CD4-positive, alpha-beta T cell (primary cell): ENCODE data around the gene KRTAP10-1. TPM values are rescaled to one million over a fixed set of nuclear protein-coding genes. Genes with fewer than 3 reads are reported as not detected.
A peak's percentile ranks its signal among the peaks of the same experiment; 100 is the strongest.
"Not testable (repeated sequence)": the region's sequence is repeated elsewhere in the genome, so short reads cannot be mapped to it uniquely, and the experiment has no call there.

Experiments used
- ATAC-seq: fragments of 200-7000 bp; cut with Tn5 transposase; one replicate; pipeline ENCODE4 v1.10.0; 2022; ENCODE audit warnings: mild to moderate bottlenecking; ENCODE audit not compliant: poor library complexity
- CTCF ChIA-PET: fragments of 350-600 bp; sonication (Branson Sonifier 250); formaldehyde crosslinking; loops from one replicate; lab custom pipeline; 2021; ENCODE audit warnings: antibody characterized with exemption, inconsistent platforms; lab: Charles Lee
- POLR2A ChIA-PET: fragments of 350-600 bp; sonication (Branson Sonifier 250); formaldehyde crosslinking; loops from one replicate; lab custom pipeline; 2021; ENCODE audit warnings: antibody characterized with exemption, inconsistent platforms; lab: Charles Lee
- DNase-seq, 14 experiments: peaks; one replicate each; pipeline ENCODE4 v3.0.0-alpha.2; 2013 to 2020; ENCODE audit warnings: mixed read lengths in 2 of 14
- H3K27ac ChIP-seq, 2 donors: one replicate each; pipeline versions ENCODE4 v1.5.1 to v1.7.0; 2013; ENCODE audit warnings: low read length in 2 of 2, low read depth in 1 of 2, mild to moderate bottlenecking in 1 of 2
- H3K27me3 ChIP-seq, 2 experiments: 1 replicate in 1 of 2; 2 replicates in 1 of 2; pipeline versions ENCODE4 v1.6.1 to v1.7.0; 2013; ENCODE audit warnings: low read length in 2 of 2, control low read depth in 1 of 2, mild to moderate bottlenecking in 1 of 2, moderate library complexity in 1 of 2; ENCODE audit not compliant: insufficient read depth in 2 of 2, control insufficient read depth in 1 of 2
- H3K36me3 ChIP-seq: one replicate; pipeline ENCODE4 v1.6.1; 2013; ENCODE audit warnings: low read length, control low read depth; ENCODE audit not compliant: insufficient read depth
- H3K4me1 ChIP-seq: one replicate; pipeline ENCODE4 v1.6.1; 2013; ENCODE audit warnings: low read length, control low read depth; ENCODE audit not compliant: insufficient read depth
- H3K4me3 ChIP-seq: one replicate; pipeline ENCODE4 v1.5.1; 2013; ENCODE audit warnings: mild to moderate bottlenecking, low read length, moderate library complexity
- H3K9me3 ChIP-seq, 2 experiments: 1 replicate in 1 of 2; 2 replicates in 1 of 2; pipeline versions ENCODE4 v1.6.1 to v1.7.0; 2013; ENCODE audit warnings: low read length in 2 of 2, mild to moderate bottlenecking in 2 of 2, control low read depth in 1 of 2, moderate library complexity in 1 of 2; ENCODE audit not compliant: control insufficient read depth in 1 of 2, insufficient read depth in 1 of 2
- H3K27ac Mint-ChIP-seq: one replicate; pipeline ENCODE4 v1.8.0; 2020; ENCODE audit warnings: mixed read lengths
- H3K27me3 Mint-ChIP-seq: one replicate; pipeline ENCODE4 v1.8.0; 2021; ENCODE audit warnings: mixed read lengths
- H3K36me3 Mint-ChIP-seq: one replicate; pipeline ENCODE4 v1.8.0; 2021; ENCODE audit warnings: low read depth, mixed read lengths
- H3K4me1 Mint-ChIP-seq: one replicate; pipeline ENCODE4 v1.8.0; 2021; ENCODE audit warnings: low read depth, mixed read lengths
- H3K4me3 Mint-ChIP-seq: one replicate; pipeline ENCODE4 v1.8.0; 2020; ENCODE audit warnings: mild to moderate bottlenecking, mixed read lengths
- H3K9me3 Mint-ChIP-seq: one replicate; pipeline ENCODE4 v1.8.0; 2020; ENCODE audit warnings: mixed read lengths
- CTCF ChIP-seq: fragments of 200-600 bp; IDR thresholded peaks from one replicate; pipeline ENCODE4 v1.8.0; 2022; ENCODE audit warnings: antibody characterized with exemption, mild to moderate bottlenecking
- intact Hi-C, 2 experiments: fragments of 100-400 bp; cut with DNase I in 1 of 2; cut with micrococcal nuclease in 1 of 2; formaldehyde crosslinking; loops; one replicate each; pipeline versions ENCODE4 v1.15.1 to v1.9.0; 2023 to 2025; cut with DNase I, micrococcal nuclease
- total RNA-seq, 174 experiments: library from RNA in 2 of 174; stranded (reverse) in 2 of 174; gene quantifications; one replicate each; pipeline ENCODE4 v1.2.3 and lab custom pipeline; 2021 to 2026

KRTAP10-1 gene
- total RNA-seq, 2 experiments from 2014 or later = not detected

GRCh38 chr21:44506279-44507255 lies 33.4 kb downstream of the KRTAP10-1 start:
- peaks cover 18% of the 10 kb centered on the region for H3K4me1 ChIP-seq
- intact Hi-C loops = loop anchor here in 1 of 2 experiments (10.0 kb wide), 1 partner anchor 618 kb away; no protein-coding TSS in a partner anchor
- H3K9me3 Mint-ChIP-seq = no peaks in the 10 kb centered on the region
- H3K27me3 ChIP-seq = no peaks in the 10 kb centered on the region
- H3K4me3 Mint-ChIP-seq = no peak overlapping the region
- ATAC-seq (no peak), DNase-seq (no peak)
- H3K27ac ChIP-seq = no peak overlapping the region
- no peak overlapping the region for H3K4me3 ChIP-seq
- no peak overlapping the region for H3K27ac Mint-ChIP-seq
- H3K9me3 ChIP-seq = no peaks in the 10 kb centered on the region
- ChIA-PET CTCF (no interaction called here), POLR2A (no interaction called here)
- no peaks in the 10 kb centered on the region for H3K27me3 Mint-ChIP-seq
- no peaks in the 10 kb centered on the region for H3K4me1 Mint-ChIP-seq
- H3K36me3 Mint-ChIP-seq = no peaks in the 10 kb centered on the region
- H3K36me3 ChIP-seq = no peaks in the 10 kb centered on the region
- TF ChIP-seq CTCF = no peak

GRCh38 chr21:44505673-44506278 lies 34.2 kb downstream of the KRTAP10-1 start:
- Mint-ChIP-seq H3K4me3 (no peak overlapping the region), H3K4me1 (no peaks in the 10 kb centered on the region), H3K9me3 (no peaks in the 10 kb centered on the region), H3K27ac (no peak overlapping the region), H3K36me3 (no peaks in the 10 kb centered on the region), H3K27me3 (no peaks in the 10 kb centered on the region)
- intact Hi-C loops = loop anchor here in 1 of 2 experiments (10.0 kb wide), 1 partner anchor 619 kb away; no protein-coding TSS in a partner anchor
- peaks cover 14% of the 10 kb centered on the region for H3K4me1 ChIP-seq
- DNase-seq (no peak), ATAC-seq (no peak)
- no peaks in the 10 kb centered on the region for H3K9me3 ChIP-seq
- H3K36me3 ChIP-seq = no peaks in the 10 kb centered on the region
- CTCF ChIA-PET = no interaction called here
- H3K4me3 ChIP-seq = no peak overlapping the region
- TF ChIP-seq CTCF = no peak
- no peaks in the 10 kb centered on the region for H3K27me3 ChIP-seq
- no peak overlapping the region for H3K27ac ChIP-seq
- POLR2A ChIA-PET = no interaction called here

GRCh38 chr21:44503901-44504399 lies 36.0 kb downstream of the KRTAP10-1 start:
- CTCF ChIA-PET = no interaction called here
- Mint-ChIP-seq H3K9me3 (no peaks in the 10 kb centered on the region), H3K4me1 (no peaks in the 10 kb centered on the region), H3K27me3 (no peaks in the 10 kb centered on the region), H3K4me3 (no peak overlapping the region), H3K27ac (no peak overlapping the region), H3K36me3 (no peaks in the 10 kb centered on the region)
- DNase-seq (peak in 3 of 14 experiments; percentile 8 to 24 (median 22)), ATAC-seq (no peak)
- Histone ChIP-seq H3K4me1 (peaks cover 7% of the 10 kb centered on the region), H3K27ac (no peak overlapping the region), H3K36me3 (no peaks in the 10 kb centered on the region), H3K27me3 (peaks cover 0 to 2% of the 10 kb centered on the region in 2 experiments), H3K4me3 (no peak overlapping the region), H3K9me3 (no peaks in the 10 kb centered on the region)
- POLR2A ChIA-PET = interaction anchor here (0.7 kb wide), 1 partner anchor 13 kb away, joined by 3 read pairs; no protein-coding TSS in a partner anchor
- intact Hi-C loops = loop anchor here in 1 of 2 experiments (10.0 kb wide), 1 partner anchor 621 kb away; no protein-coding TSS in a partner anchor
- no peak for TF ChIP-seq CTCF

DNA sequence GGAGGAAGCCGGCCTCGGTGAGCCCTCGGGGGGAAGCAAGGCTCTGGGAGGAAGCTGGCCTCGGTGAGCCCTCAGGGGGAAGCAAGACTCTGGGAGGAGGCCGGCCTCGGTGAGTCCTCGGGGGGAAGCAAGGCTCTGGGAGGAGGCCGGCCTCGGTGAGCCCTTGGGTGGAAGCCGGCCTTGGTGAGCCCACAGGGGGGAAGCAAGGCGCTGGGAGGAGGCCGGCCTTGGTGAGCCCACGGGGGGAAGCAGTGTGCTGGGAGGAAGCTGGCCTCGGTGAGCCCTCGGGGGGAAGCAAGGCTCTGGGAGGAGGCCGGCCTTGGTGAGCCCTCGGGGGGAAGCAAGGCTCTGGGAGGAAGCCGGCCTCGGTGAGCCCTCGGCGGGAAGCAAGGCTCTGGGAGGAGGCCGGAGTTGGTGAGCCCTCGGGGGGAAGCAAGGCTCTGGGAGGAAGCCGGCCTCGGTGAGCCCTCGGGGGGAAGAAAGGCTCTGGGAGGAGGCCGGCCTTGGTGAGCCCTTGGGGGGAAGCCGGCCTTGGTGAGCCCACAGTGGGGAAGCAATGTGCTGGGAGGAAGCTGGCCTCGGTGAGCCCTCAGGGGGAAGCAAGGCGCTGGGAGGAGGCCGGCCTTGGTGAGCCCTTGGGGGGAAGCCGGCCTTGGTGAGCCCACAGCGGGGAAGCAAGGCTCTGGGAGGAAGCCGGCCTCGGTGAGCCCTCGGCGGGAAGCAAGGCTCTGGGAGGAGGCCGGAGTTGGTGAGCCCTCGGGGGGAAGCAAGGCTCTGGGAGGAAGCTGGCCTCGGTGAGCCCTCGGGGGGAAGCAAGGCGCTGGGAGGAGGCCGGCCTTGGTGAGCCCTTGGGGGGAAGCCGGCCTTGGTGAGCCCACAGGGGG lies 36.7 kb downstream of the KRTAP10-1 start:
- H3K4me1 ChIP-seq, H3K4me3 ChIP-seq, H3K27ac Mint-ChIP-seq, H3K4me3 Mint-ChIP-seq, ATAC-seq, H3K36me3 Mint-ChIP-seq, H3K4me1 Mint-ChIP-seq, H3K27me3 ChIP-seq, H3K9me3 Mint-ChIP-seq, CTCF ChIA-PET, DNase-seq, H3K27ac ChIP-seq, H3K27me3 Mint-ChIP-seq, H3K9me3 ChIP-seq, H3K36me3 ChIP-seq, POLR2A ChIA-PET: not testable (repeated sequence)
- intact Hi-C loops = loop anchor here in 1 of 2 experiments (10.0 kb wide), 1 partner anchor 622 kb away; no protein-coding TSS in a partner anchor
